Pancreas (tissue), 10 donors: ENCODE data around the gene GALNT9. TPM values are rescaled to one million over a fixed set of nuclear protein-coding genes. Genes with fewer than 3 reads are reported as not detected.

Experiments
- ATAC-seq, 4 donors: fragments of 200-7000 bp; cut with Tn5 transposase; one replicate each; pipeline versions ENCODE4 v1.8.0 to v1.9.1; 2020; ENCODE audit warnings: mild to moderate bottlenecking in 4 of 4, moderate library complexity in 4 of 4
- DNase-seq, 6 donors: peaks; one replicate each; pipeline ENCODE4 v3.0.0-alpha.2; 2020
- FAIRE-seq: peaks from 2 replicates; lab custom pipeline; 2012; peaks lifted over from hg19 to GRCh38; lab: Jason Lieb, UNC
- H3K27ac ChIP-seq, 4 donors: fragments of 200-600 bp; sonication (generic); 1 replicate in 3 of 4; 2 replicates in 1 of 4; pipeline versions ENCODE4 v1.5.0 to v1.8.0; 2020
- H3K27me3 ChIP-seq, 4 donors: fragments of 200-600 bp; one replicate each; pipeline ENCODE4 v1.8.0; 2021
- H3K36me3 ChIP-seq, 3 donors: fragments of 200-600 bp; sonication (generic) in 1 of 3; one replicate each; pipeline versions ENCODE4 v1.5.0 to v1.8.0; 2020 to 2021
- H3K4me1 ChIP-seq, 3 donors: fragments of 200-600 bp; one replicate each; pipeline ENCODE4 v1.8.0; 2021
- H3K4me3 ChIP-seq, 4 donors: fragments of 200-600 bp; sonication (generic) in 2 of 4; one replicate each; pipeline versions ENCODE4 v1.5.0 to v1.8.0; 2020 to 2021
- H3K9me3 ChIP-seq, 4 donors: fragments of 200-600 bp; one replicate each; pipeline ENCODE4 v1.8.0; 2021
- CTCF ChIP-seq, 4 donors: fragments of 200-600 bp; sonication (generic) in 3 of 4; IDR thresholded peaks; one replicate each; pipeline versions ENCODE4 v1.5.0 to v1.8.0; 2021; ENCODE audit warnings: antibody characterized with exemption in 4 of 4
- WGBS, 2 donors: extraction: QIAGEN DNeasy Blood & Tissue Kit; methylation state at CpG; one replicate each; pipeline ENCODE4 v1.1.7; 2013; 5-methylcytosine and 5-hydroxymethylcytosine counted together
- intact Hi-C, 3 donors: fragments of 100-400 bp; cut with DNase I; formaldehyde crosslinking; loops; one replicate each; pipeline versions ENCODE4 v1.11.1 to v1.14.2; 2022
- polyA plus RNA-seq, 2 donors: library from polyadenylated mRNA; stranded (reverse); fragments of 200-250 nt; gene quantifications; one replicate each; pipeline ENCODE4 v1.2.3, GENCODE V29; 2013
- total RNA-seq, 6 donors: library from RNA; stranded (reverse); fragmentation: NEBNext Ultra II Directional in 4 of 6; extraction: Animal tissue kit (Norgen Biotek cat#: 25700) in 4 of 6; gene quantifications; one replicate each; pipeline versions ENCODE4 v1.2.1 to v1.2.4, GENCODE V29; 2021 to 2023
- donor health status: healthy with polysubstance abuse.
- donor health status: DM: no; HTN: no; CAD: no; lungs with moderate emphysema.
- donor health status: DM: no; HTN: no; CAD: no.
- donor health status: control.
- donor health status: control.
- donor health status: Bipolar disorder and iron deficiency.
- donor health status: DM: yes; HTN: yes; CAD: no.
- donor health status: DM: no; HTN: no; CAD: no.
- donor health status: DM: no; HTN: no; CAD: no.
- donor health status: DM: yes; HTN: yes; CAD: no.

The GALNT9 gene
- total and polyA plus RNA-seq, 8 donors: 0.09 to 0.46 (median 0.25) TPM; not detected in 5

GRCh38 chr12:132264086-132265010 is 65.0 kb downstream of the GALNT9 start:
- DNase-seq (peak in 1 of 6 donors; percentile 35), FAIRE-seq (no peak), ATAC-seq (no peak)
- no peaks in the 10 kb centered on the region for H3K9me3 ChIP-seq
- no peaks in the 10 kb centered on the region for H3K36me3 ChIP-seq
- 71 to 80% methylated on average over 49 of the region's 49 CpGs for WGBS, 2 donors
- H3K4me3 ChIP-seq: no peak overlapping the region
- no peak for TF ChIP-seq CTCF (IDR thresholded peaks at IDR 0.05)
- no peaks in the 10 kb centered on the region for H3K4me1 ChIP-seq
- H3K27ac ChIP-seq: no peak overlapping the region
- no peaks in the 10 kb centered on the region for H3K27me3 ChIP-seq
- intact Hi-C loops: no loop called here

DNA sequence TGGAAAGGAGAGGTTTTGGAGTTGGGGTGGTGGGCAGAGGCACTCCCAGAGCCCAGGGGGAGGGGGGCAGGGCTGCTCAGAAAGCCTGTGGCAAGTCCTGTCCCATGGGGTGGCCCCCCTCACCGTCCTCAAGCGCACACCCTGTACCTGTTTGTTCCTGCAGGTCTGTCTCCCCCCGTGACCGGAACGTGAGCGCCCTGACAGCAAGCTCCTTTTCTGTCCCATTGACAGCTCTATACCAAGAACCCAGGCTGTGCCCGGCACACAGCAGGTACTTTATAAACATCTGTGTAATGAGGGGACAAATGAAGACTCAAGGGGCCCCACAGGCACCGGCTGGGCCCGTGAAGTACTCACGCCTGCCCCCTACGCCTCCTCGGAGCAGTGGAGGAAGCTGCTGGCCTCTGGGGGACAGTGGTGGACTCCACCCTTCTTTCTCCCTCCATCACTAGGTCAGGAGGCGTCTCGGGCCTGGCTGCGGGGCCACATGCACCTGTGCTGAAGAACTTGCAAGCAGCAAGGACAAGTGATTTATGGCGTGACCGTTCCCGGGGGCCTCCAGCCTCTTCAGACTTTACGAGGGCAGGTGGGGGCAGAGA is 65.8 kb downstream of the GALNT9 start:
- WGBS, 2 donors: 43 to 44% methylated on average over 19 of the region's 19 CpGs
- no peaks in the 10 kb centered on the region for H3K9me3 ChIP-seq
- intact Hi-C loops: no loop called here
- no peak for ATAC-seq
- no peak overlapping the region for H3K27ac ChIP-seq
- peak in 1 of 6 donors; percentile 30 for DNase-seq
- no peaks in the 10 kb centered on the region for H3K4me1 ChIP-seq
- TF ChIP-seq CTCF (IDR thresholded peaks at IDR 0.05): no peak
- H3K27me3 ChIP-seq: no peaks in the 10 kb centered on the region
- FAIRE-seq: no peak
- H3K36me3 ChIP-seq: no peaks in the 10 kb centered on the region
- H3K4me3 ChIP-seq: no peak overlapping the region

GRCh38 chr12:132263061-132263360 is 66.4 kb downstream of the GALNT9 start:
- WGBS, 2 donors: 48 to 61% methylated on average over 8 of the region's 8 CpGs
- H3K27me3 ChIP-seq: no peaks in the 10 kb centered on the region
- no peak for TF ChIP-seq CTCF (IDR thresholded peaks at IDR 0.05)
- H3K4me1 ChIP-seq: no peaks in the 10 kb centered on the region
- H3K9me3 ChIP-seq: no peaks in the 10 kb centered on the region
- intact Hi-C loops: no loop called here
- peak in 1 of 6 donors; percentile 23 for DNase-seq
- H3K4me3 ChIP-seq: no peak overlapping the region
- H3K36me3 ChIP-seq: no peaks in the 10 kb centered on the region
- H3K27ac ChIP-seq: no peak overlapping the region
- no peak for FAIRE-seq
- no peak for ATAC-seq

DNA sequence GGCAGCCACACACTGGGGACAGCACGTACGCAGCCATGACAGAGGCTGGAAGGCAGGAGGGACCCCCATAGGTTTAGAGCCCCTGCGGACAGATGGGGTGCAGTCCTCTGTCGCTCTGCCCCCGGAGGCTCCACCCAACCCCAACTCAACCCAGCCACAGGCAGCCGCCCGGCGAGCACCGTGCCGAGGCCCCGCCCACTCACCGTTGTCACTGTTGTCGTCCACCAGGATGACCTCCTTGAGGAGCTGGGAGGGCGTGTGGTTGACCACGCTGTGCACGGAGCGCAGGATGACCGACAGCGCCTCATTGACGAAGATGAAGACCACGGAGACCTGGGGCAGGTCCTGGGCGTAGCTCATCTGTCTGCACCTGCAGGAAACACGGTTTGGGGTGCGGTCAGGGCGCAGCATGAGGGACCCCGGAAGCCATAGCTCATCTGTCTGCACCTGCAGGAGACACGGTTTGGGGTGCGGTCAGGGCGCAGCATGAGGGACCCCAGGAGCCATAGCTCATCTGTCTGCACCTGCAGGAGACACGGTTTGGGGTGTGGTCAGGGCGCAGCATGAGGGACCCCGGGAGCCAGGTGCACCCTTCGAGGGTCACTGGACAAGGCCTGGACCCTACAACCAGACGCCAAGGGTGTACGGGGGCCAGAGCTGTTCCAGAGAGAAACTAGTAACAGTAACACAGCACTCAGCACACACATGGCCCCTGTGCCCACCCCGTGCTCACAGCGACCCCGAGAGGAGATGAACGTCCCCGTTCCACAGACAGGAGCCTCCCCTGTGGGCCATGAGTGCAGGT is 66.9 kb downstream of the GALNT9 start:
- Histone ChIP-seq H3K27me3 (no peaks in the 10 kb centered on the region), H3K4me3 (no peak overlapping the region), H3K9me3 (no peaks in the 10 kb centered on the region), H3K27ac (no peak overlapping the region), H3K36me3 (no peaks in the 10 kb centered on the region), H3K4me1 (no peaks in the 10 kb centered on the region)
- intact Hi-C loops: no loop called here
- DNase-seq (peak in 1 of 6 donors; percentile 31), FAIRE-seq (no peak), ATAC-seq (no peak)
- TF ChIP-seq CTCF (IDR thresholded peaks at IDR 0.05): no peak
- WGBS, 2 donors: 66 to 74% methylated on average over 39 to 40 of the region's 40 CpGs
